Measurements from ENCODE around the gene SRRM2. TPM values are rescaled to one million over a fixed set of nuclear protein-coding genes. Genes with fewer than 3 reads are reported as not detected.

SRRM2 gene
- total and polyA plus RNA-seq, 9 of the 15 experiments (the other 6 are each of a cell fraction or from before 2014, with no cell fraction given), result 26.7 to 563 (median 81.1) TPM

- Histone ChIP-seq H3K9ac (ENCODE audit: insufficient read depth in 1 of 2, low read depth in 2 of 2, low read length in 2 of 2) (peak overlapping the region in 1 of 2 experiments; percentile 70; a peak in 1 of 4 replicates), H3K79me2 (ENCODE audit: control insufficient read depth, insufficient read depth, low read length) (no peaks in the 10 kb centered on the region), H3K9me1 (ENCODE audit: control insufficient read depth, insufficient read depth, low read length) (no peaks in the 10 kb centered on the region), H2AFZ (ENCODE audit: low read depth, low read length) (no peak overlapping the region), H3K27ac (ENCODE audit: extremely low read depth, low read depth, low read length) (no peak overlapping the region), H3K4me3 (no peak overlapping the region), H4K20me1 (replicated peaks; ENCODE audit: control insufficient read depth, insufficient read depth, low read length) (no peaks in the 10 kb centered on the region), H3K36me3 (ENCODE audit: control insufficient read depth, insufficient read depth, low read length) (no peaks in the 10 kb centered on the region), H3K27me3 (ENCODE audit: control insufficient read depth in 2 of 2, insufficient read depth in 2 of 2, low read length in 2 of 2) (no peaks in the 10 kb centered on the region), H3K4me1 (replicated peaks in 1 of 2; ENCODE audit: control insufficient read depth in 2 of 2, insufficient read depth in 2 of 2, low read length in 2 of 2) (peaks cover 2 to 21% of the 10 kb centered on the region in 2 experiments; a peak in 3 of 5 replicates), H3K4me2 (ENCODE audit: insufficient read depth, low read length) (no peak overlapping the region), H3K9me3 (replicated peaks; ENCODE audit: control insufficient read depth, insufficient read depth, low read depth, low read length) (no peaks in the 10 kb centered on the region)
- ATAC-seq (no peak), DNase-seq (ENCODE audit: extremely low read depth in 1 of 4, low spot score in 3 of 4) (no peak), FAIRE-seq (no peak)
- no TSS peak for BruUV-seq (replicated peaks)
- intact Hi-C loops (cut with micrococcal nuclease) (no loop called here), in situ Hi-C loops (cut with MboI) (no loop called here)
- CTCF ChIA-PET (ENCODE audit: low intra/inter-chr PET ratio), result no interaction called here
- 23% methylated on average over 16 of the region's 16 CpGs for WGBS (ENCODE audit: insufficient coverage, low coverage, missing lambda C conversion rate)
- POLR2A ChIA-PET, result interaction anchor here (0.5 to 0.6 kb wide), 2 partner anchors 19 to 285 kb away, joined by 3 to 4 read pairs; no protein-coding TSS in a partner anchor
- TF ChIP-seq CBX1 (IDR thresholded peaks at IDR 0.05; ENCODE audit: low read depth) (no peak), PURB (CRISPR knock-in tag; IDR thresholded peaks at IDR 0.05; ENCODE audit: low read depth) (no peak), HDAC8 (tag; IDR thresholded peaks at IDR 0.05) (no peak), FOS (IDR thresholded peaks at IDR 0.05; ENCODE audit: extremely low read depth, insufficient read length) (no peak), EGR1 (conservative IDR thresholded peaks at IDR 0.05) (no peak), ZNF408 (CRISPR knock-in tag; IDR thresholded peaks at IDR 0.05; ENCODE audit: low read depth) (no peak), SNIP1 (IDR thresholded peaks at IDR 0.05; ENCODE audit: low read depth) (no peak), ARID4B (CRISPR knock-in tag; IDR thresholded peaks at IDR 0.05) (no peak), ZBTB49 (CRISPR knock-in tag; IDR thresholded peaks at IDR 0.05; ENCODE audit: borderline replicate concordance) (no peak), SREBF1 (IDR thresholded peaks at IDR 0.05; ENCODE audit: borderline replicate concordance, low read depth, low read length) (no peak), RB1 (IDR thresholded peaks at IDR 0.05; ENCODE audit: low read depth) (no peak), NUFIP1 (IDR thresholded peaks at IDR 0.05; ENCODE audit: partially characterized antibody) (no peak), SMARCE1 (IDR thresholded peaks at IDR 0.05) (no peak), ARID3B (CRISPR knock-in tag; IDR thresholded peaks at IDR 0.05; ENCODE audit: borderline replicate concordance) (no peak)
Observed at GRCh38 chr16:2724816-2725348, 27.6 kb upstream of the SRRM2 start.
